H1 (cell line): ENCODE results near the gene NAGA.

Experiments
- ATF2 ChIP-seq: IDR thresholded peaks from 2 replicates; pipeline ENCODE4 v1.6.1; 2012; ENCODE audit warnings: low read length, inconsistent platforms
- BACH1 ChIP-seq: IDR thresholded peaks from 2 replicates; pipeline ENCODE4 v1.6.1; 2012; ENCODE audit warnings: low read length, improper control_type of control experiment
- CHD2 ChIP-seq: IDR thresholded peaks from 2 replicates; pipeline ENCODE4 v1.6.1; 2012; ENCODE audit warnings: low read length, improper control_type of control experiment
- EZH2 ChIP-seq: fragments of 200-600 bp; sonication (generic); IDR thresholded peaks from 2 replicates; pipeline ENCODE4 v1.7.1; 2012; ENCODE audit warnings: low read depth, mild to moderate bottlenecking, moderate library complexity, low read length, inconsistent platforms; ENCODE audit not compliant: severe bottlenecking
- FOSL1 ChIP-seq: IDR thresholded peaks from 2 replicates; pipeline ENCODE4 v1.6.1; 2011; ENCODE audit warnings: mild to moderate bottlenecking, low read depth, low read length, moderate library complexity; ENCODE audit not compliant: insufficient read depth
- GABPA ChIP-seq: IDR thresholded peaks from 2 replicates; pipeline ENCODE4 v1.6.1; 2011; ENCODE audit warnings: mild to moderate bottlenecking, low read length, moderate library complexity, borderline replicate concordance; ENCODE audit not compliant: insufficient read depth
- MAFK ChIP-seq: IDR thresholded peaks from 2 replicates; pipeline ENCODE4 v1.6.1; 2012; ENCODE audit warnings: low read depth, mild to moderate bottlenecking, improper control_type of control experiment, low read length
- POLR2A ChIP-seq, 2 experiments: IDR thresholded peaks; 1 replicate in 1 of 2; 2 replicates in 1 of 2; pipeline ENCODE4 v1.6.1; 2011; ENCODE audit warnings: low read depth in 2 of 2, low read length in 2 of 2, mild to moderate bottlenecking in 2 of 2; ENCODE audit errors: control extremely low read depth in 1 of 2
- POLR2AphosphoS5 ChIP-seq: IDR thresholded peaks from 2 replicates; pipeline ENCODE4 v1.6.1; 2011; ENCODE audit warnings: low read depth, low read length
- RXRA ChIP-seq: IDR thresholded peaks from 2 replicates; pipeline ENCODE4 v1.6.1; 2011; ENCODE audit warnings: low read depth, mild to moderate bottlenecking, low read length, moderate library complexity; ENCODE audit not compliant: insufficient read depth
- SIN3A ChIP-seq, 2 experiments: IDR thresholded peaks in 1 of 2; conservative IDR thresholded peaks in 1 of 2; 2 replicates each; pipeline ENCODE4 v1.6.1; 2011 to 2012; ENCODE audit warnings: low read length in 2 of 2, improper control_type of control experiment in 1 of 2, low read depth in 1 of 2, mild to moderate bottlenecking in 1 of 2
- SP4 ChIP-seq: IDR thresholded peaks from 2 replicates; pipeline ENCODE4 v1.6.1; 2012; ENCODE audit warnings: low read length, inconsistent platforms
- TF ChIP-seq, protein P1 (sequence below), 3 experiments: IDR thresholded peaks; 1 replicate in 2 of 3; 2 replicates in 1 of 3; pipeline versions ENCODE4 v1.5.1 to v1.6.1; 2011; ENCODE audit warnings: low read length in 3 of 3, mild to moderate bottlenecking in 3 of 3, inconsistent platforms in 2 of 3, low read depth in 1 of 3, moderate library complexity in 1 of 3; ENCODE audit not compliant: insufficient read depth in 1 of 3; ENCODE audit errors: control extremely low read depth in 1 of 3

DNA sequence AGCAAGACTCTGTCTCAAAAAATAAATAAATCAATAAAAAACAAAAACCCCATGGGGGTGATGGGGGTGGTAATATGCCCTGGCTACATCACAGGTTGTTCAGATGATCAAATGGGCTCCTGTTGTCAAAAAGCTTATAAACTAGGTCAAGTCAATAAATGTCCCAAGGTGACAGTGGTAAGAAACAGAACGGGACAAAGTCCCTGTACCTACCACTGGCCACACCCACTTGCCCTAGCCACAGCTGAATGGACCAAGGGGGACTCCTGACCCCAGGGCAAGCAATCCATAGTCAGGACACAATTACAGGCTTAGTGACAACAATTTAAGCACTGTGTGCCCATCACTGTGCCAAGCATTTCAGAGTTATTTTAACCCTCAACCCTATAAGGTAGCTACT lies 6.0 kb downstream of the NAGA start:
- TF ChIP-seq, protein P1, sequence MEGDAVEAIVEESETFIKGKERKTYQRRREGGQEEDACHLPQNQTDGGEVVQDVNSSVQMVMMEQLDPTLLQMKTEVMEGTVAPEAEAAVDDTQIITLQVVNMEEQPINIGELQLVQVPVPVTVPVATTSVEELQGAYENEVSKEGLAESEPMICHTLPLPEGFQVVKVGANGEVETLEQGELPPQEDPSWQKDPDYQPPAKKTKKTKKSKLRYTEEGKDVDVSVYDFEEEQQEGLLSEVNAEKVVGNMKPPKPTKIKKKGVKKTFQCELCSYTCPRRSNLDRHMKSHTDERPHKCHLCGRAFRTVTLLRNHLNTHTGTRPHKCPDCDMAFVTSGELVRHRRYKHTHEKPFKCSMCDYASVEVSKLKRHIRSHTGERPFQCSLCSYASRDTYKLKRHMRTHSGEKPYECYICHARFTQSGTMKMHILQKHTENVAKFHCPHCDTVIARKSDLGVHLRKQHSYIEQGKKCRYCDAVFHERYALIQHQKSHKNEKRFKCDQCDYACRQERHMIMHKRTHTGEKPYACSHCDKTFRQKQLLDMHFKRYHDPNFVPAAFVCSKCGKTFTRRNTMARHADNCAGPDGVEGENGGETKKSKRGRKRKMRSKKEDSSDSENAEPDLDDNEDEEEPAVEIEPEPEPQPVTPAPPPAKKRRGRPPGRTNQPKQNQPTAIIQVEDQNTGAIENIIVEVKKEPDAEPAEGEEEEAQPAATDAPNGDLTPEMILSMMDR (IDR thresholded peaks at IDR 0.05; ENCODE audit: control extremely low read depth in 1 of 3, insufficient read depth in 1 of 3, low read depth in 1 of 3, low read length in 3 of 3) = no peak
- TF ChIP-seq CHD2 (no peak), SIN3A (conservative IDR thresholded peaks at IDR 0.05 in 1 of 2, IDR thresholded peaks at IDR 0.05 in 1 of 2; ENCODE audit: low read depth in 1 of 2, low read length in 2 of 2) (no peak), FOSL1 (no peak), RXRA (no peak), SP4 (no peak), POLR2A (IDR thresholded peaks at IDR 0.05; ENCODE audit: control extremely low read depth in 1 of 2, low read depth in 2 of 2, low read length in 2 of 2) (no peak), BACH1 (no peak), GABPA (no peak), MAFK (no peak), ATF2 (no peak), EZH2 (no peak), POLR2AphosphoS5 (no peak)
